ENCODE measurements around the gene HAL.

GRCh38 chr12:96025518-96025917 is 29.4 kb upstream of the HAL start:
- TF ChIP-seq POLR2A (IDR thresholded peaks at IDR 0.05) (no peak), CTCF (IDR thresholded peaks at IDR 0.05) (no peak)
